GM23338 (cell line): Measurements from ENCODE around the gene STIP1. TPM values are rescaled to one million over a fixed set of nuclear protein-coding genes. Genes with fewer than 3 reads are reported as not detected.
A peak's percentile ranks its signal among the peaks of the same experiment; 100 is the strongest.

ENCODE experiments used
- ATAC-seq: fragments of 200-7000 bp; cut with Tn5 transposase; 3 replicates; pipeline ENCODE4 v1.9.1; 2020
- DNase-seq: peaks from one replicate; pipeline ENCODE4 v3.0.0-alpha.2; 2015; ENCODE audit warnings: low spot score
- H2AFZ ChIP-seq: fragments of 200-600 bp; sonication (generic); 2 replicates; pipeline ENCODE4 v1.8.0; 2016; ENCODE audit warnings: antibody characterized with exemption, mild to moderate bottlenecking, moderate library complexity
- H3F3A ChIP-seq: fragments of 200-600 bp; sonication (generic); replicated peaks from 2 replicates; pipeline ENCODE4 v1.8.0; 2017; ENCODE audit warnings: antibody characterized with exemption, mixed run types, low read depth
- H3K27ac ChIP-seq: fragments of 200-600 bp; sonication (generic); 2 replicates; pipeline ENCODE4 v1.6.1; 2016; ENCODE audit warnings: low read depth
- H3K27me3 ChIP-seq: fragments of 200-600 bp; sonication (generic); 2 replicates; pipeline ENCODE4 v1.8.0; 2016; ENCODE audit warnings: mild to moderate bottlenecking, mixed run types, moderate library complexity; ENCODE audit not compliant: insufficient read depth
- H3K36me3 ChIP-seq: fragments of 200-600 bp; sonication (generic); 2 replicates; pipeline ENCODE4 v1.8.0; 2016; ENCODE audit warnings: mild to moderate bottlenecking; ENCODE audit not compliant: insufficient read depth
- H3K4me1 ChIP-seq: fragments of 200-600 bp; sonication (generic); 2 replicates; pipeline ENCODE4 v1.8.0; 2016; ENCODE audit warnings: mild to moderate bottlenecking, moderate library complexity; ENCODE audit not compliant: insufficient read depth
- H3K4me2 ChIP-seq: fragments of 200-600 bp; sonication (generic); 2 replicates; pipeline ENCODE4 v1.7.1; 2017; ENCODE audit warnings: mixed run types
- H3K4me3 ChIP-seq: fragments of 200-600 bp; sonication (generic); 2 replicates; pipeline ENCODE4 v1.6.1; 2016; ENCODE audit warnings: mixed run types
- H3K79me2 ChIP-seq: fragments of 200-600 bp; sonication (generic); replicated peaks from 2 replicates; pipeline ENCODE4 v1.8.0; 2017; ENCODE audit warnings: mild to moderate bottlenecking; ENCODE audit not compliant: insufficient read depth
- H3K9me2 ChIP-seq: fragments of 200-600 bp; sonication (generic); 2 replicates; pipeline ENCODE4 v1.8.0; 2017; ENCODE audit not compliant: insufficient read depth
- H4K20me1 ChIP-seq: fragments of 200-600 bp; sonication (generic); replicated peaks from 2 replicates; pipeline ENCODE4 v1.8.0; 2017; ENCODE audit warnings: mild to moderate bottlenecking; ENCODE audit not compliant: insufficient read depth
- H3K27ac Mint-ChIP-seq: 2 replicates; pipeline ENCODE4 v1.8.0; 2020; ENCODE audit warnings: inconsistent platforms, mild to moderate bottlenecking, moderate library complexity, mixed read lengths
- H3K27me3 Mint-ChIP-seq: 3 replicates; pipeline ENCODE4 v1.8.0; 2022; ENCODE audit warnings: low read depth, mild to moderate bottlenecking, moderate library complexity, mixed read lengths, inconsistent platforms; ENCODE audit not compliant: insufficient read depth, poor library complexity
- H3K36me3 Mint-ChIP-seq: 3 replicates; pipeline ENCODE4 v1.8.0; 2021; ENCODE audit warnings: low read depth, mild to moderate bottlenecking, inconsistent platforms, moderate library complexity, mixed read lengths
- H3K4me1 Mint-ChIP-seq: 3 replicates; pipeline ENCODE4 v1.8.0; 2020; ENCODE audit warnings: mild to moderate bottlenecking, inconsistent platforms, mixed read lengths
- H3K4me3 Mint-ChIP-seq: 3 replicates; pipeline ENCODE4 v1.8.0; 2021; ENCODE audit warnings: moderate library complexity, mild to moderate bottlenecking, inconsistent platforms, mixed read lengths
- H3K9me3 Mint-ChIP-seq: 3 replicates; pipeline ENCODE4 v1.8.0; 2020; ENCODE audit warnings: moderate library complexity, mild to moderate bottlenecking, inconsistent platforms, mixed read lengths
- CREB1 ChIP-seq: fragments of 250-450 bp; sonication (Bioruptor Pico); IDR thresholded peaks from 2 replicates; pipeline ENCODE4 v1.5.0; 2020; ENCODE audit warnings: low read depth, mild to moderate bottlenecking, moderate library complexity
- EZH2 ChIP-seq: fragments of 200-600 bp; sonication (generic); IDR thresholded peaks from one replicate; pipeline ENCODE4 v1.8.0; 2017; ENCODE audit warnings: antibody characterized with exemption, mild to moderate bottlenecking, low read depth; ENCODE audit not compliant: unreplicated experiment
- EZH2phosphoT487 ChIP-seq: fragments of 200-600 bp; sonication (generic); IDR thresholded peaks from one replicate; pipeline ENCODE4 v1.8.1; 2018; ENCODE audit warnings: antibody characterized with exemption; ENCODE audit not compliant: unreplicated experiment
- JUNB ChIP-seq: IDR thresholded peaks from one replicate; pipeline ENCODE4 v1.6.1; 2016; ENCODE audit warnings: antibody characterized with exemption; ENCODE audit not compliant: unreplicated experiment
- NANOG ChIP-seq: IDR thresholded peaks from 2 replicates; pipeline ENCODE4 v1.6.1; 2016; ENCODE audit warnings: antibody characterized with exemption, borderline replicate concordance
- POLR2AphosphoS5 ChIP-seq: IDR thresholded peaks from 2 replicates; pipeline ENCODE4 v1.6.1; 2016; ENCODE audit warnings: antibody characterized with exemption, low read depth
- REST ChIP-seq: IDR thresholded peaks from one replicate; pipeline ENCODE4 v1.6.1; 2018; ENCODE audit warnings: antibody characterized with exemption; ENCODE audit not compliant: unreplicated experiment
- STAT1 ChIP-seq: IDR thresholded peaks from one replicate; pipeline ENCODE4 v1.6.1; 2016; ENCODE audit warnings: antibody characterized with exemption; ENCODE audit not compliant: unreplicated experiment
- ZNF114 ChIP-seq: fragments of 250-450 bp; sonication (Bioruptor Pico); IDR thresholded peaks from 2 replicates; pipeline ENCODE4 v1.5.0; 2020; ENCODE audit warnings: mild to moderate bottlenecking, moderate library complexity
- ZNF331 ChIP-seq: fragments of 250-450 bp; sonication (Bioruptor Pico); IDR thresholded peaks from 2 replicates; pipeline ENCODE4 v1.5.0; 2020; ENCODE audit warnings: low read depth, mild to moderate bottlenecking, moderate library complexity
- polyA plus RNA-seq: library from polyadenylated mRNA; unstranded; fragments of >200 nt; fragmentation: Nextera tagmentation; extraction: Ambion mirVana; gene quantifications from 2 replicates; pipeline ENCODE4 v1.2.1, GENCODE V29; 2016
- total RNA-seq: library from RNA; depleted of rRNA; stranded (reverse); fragments of >200 nt; shearing (Covaris generic); gene quantifications from 2 replicates; pipeline ENCODE4 v1.2.3, GENCODE V29; 2014
- TF ChIP-seq, protein P1 (sequence below), 2 experiments: fragments of 200-600 bp in 1 of 2; sonication (generic) in 1 of 2; conservative IDR thresholded peaks; 2 replicates each; pipeline versions ENCODE4 v1.5.1 to v1.6.1; 2016 to 2017; ENCODE audit warnings: antibody characterized with exemption in 2 of 2, low read depth in 2 of 2, mild to moderate bottlenecking in 2 of 2, moderate library complexity in 1 of 2
- TF ChIP-seq, protein P2 (sequence below): fragments of 250-450 bp; sonication (Bioruptor Pico); IDR thresholded peaks from 2 replicates; pipeline ENCODE4 v1.5.0; 2020; ENCODE audit warnings: mild to moderate bottlenecking, moderate library complexity
- TF ChIP-seq, protein P3 (sequence below): IDR thresholded peaks from 2 replicates; pipeline ENCODE4 v1.6.1; 2016; ENCODE audit warnings: antibody characterized with exemption

The STIP1 gene
- total and polyA plus RNA-seq, 2 experiments from 2014 or later: 213 to 351 TPM

DNA sequence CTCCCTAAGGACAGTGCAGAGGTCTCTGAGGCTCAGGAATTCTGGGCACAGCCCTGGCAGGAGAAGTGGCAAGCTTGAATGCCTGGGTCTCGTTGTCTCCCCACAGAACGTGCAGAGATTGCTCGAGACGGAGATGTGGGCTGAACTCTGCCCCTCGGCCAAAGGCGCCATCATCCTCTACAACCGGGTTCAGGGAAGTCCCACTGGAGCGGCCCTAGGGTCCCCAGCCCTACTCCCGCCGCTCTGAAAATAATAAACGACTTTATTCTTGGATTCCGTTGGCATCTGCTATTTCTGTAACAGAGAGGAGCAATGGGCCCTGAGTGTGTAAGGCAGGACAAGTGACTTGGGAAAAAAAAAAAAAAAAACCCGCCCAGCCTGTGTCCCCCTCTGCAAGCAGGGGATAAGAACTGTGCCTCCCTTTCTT, 43.8 kb downstream of the STIP1 start:
- no peak for DNase-seq
- Histone ChIP-seq H3K4me2 (peak overlapping the region; percentile 96), H3K4me3 (peak overlapping the region; percentile 94), H4K20me1 (no peaks in the 10 kb centered on the region), H3K36me3 (no peaks in the 10 kb centered on the region), H3K27me3 (peaks cover 23% of the 10 kb centered on the region; the same call in 1 of the 2 replicates), H2AFZ (no peak overlapping the region), H3F3A (peaks cover 13% of the 10 kb centered on the region), H3K9me2 (no peaks in the 10 kb centered on the region), H3K27ac (no peak overlapping the region), H3K4me1 (peaks cover 17% of the 10 kb centered on the region; the same call in 1 of the 2 replicates), H3K79me2 (no peaks in the 10 kb centered on the region; the same call in 1 of the 2 replicates)
- Mint-ChIP-seq H3K4me3 (peak overlapping the region; percentile 83), H3K4me1 (peaks cover 24% of the 10 kb centered on the region; the same call in 2 of the 3 replicates), H3K36me3 (peaks cover 3% of the 10 kb centered on the region; the same call in 1 of the 3 replicates), H3K9me3 (no peaks in the 10 kb centered on the region), H3K27me3 (peaks cover 22% of the 10 kb centered on the region), H3K27ac (peak overlapping the region; percentile 67)
- ATAC-seq: no peak
- TF ChIP-seq, protein P1, sequence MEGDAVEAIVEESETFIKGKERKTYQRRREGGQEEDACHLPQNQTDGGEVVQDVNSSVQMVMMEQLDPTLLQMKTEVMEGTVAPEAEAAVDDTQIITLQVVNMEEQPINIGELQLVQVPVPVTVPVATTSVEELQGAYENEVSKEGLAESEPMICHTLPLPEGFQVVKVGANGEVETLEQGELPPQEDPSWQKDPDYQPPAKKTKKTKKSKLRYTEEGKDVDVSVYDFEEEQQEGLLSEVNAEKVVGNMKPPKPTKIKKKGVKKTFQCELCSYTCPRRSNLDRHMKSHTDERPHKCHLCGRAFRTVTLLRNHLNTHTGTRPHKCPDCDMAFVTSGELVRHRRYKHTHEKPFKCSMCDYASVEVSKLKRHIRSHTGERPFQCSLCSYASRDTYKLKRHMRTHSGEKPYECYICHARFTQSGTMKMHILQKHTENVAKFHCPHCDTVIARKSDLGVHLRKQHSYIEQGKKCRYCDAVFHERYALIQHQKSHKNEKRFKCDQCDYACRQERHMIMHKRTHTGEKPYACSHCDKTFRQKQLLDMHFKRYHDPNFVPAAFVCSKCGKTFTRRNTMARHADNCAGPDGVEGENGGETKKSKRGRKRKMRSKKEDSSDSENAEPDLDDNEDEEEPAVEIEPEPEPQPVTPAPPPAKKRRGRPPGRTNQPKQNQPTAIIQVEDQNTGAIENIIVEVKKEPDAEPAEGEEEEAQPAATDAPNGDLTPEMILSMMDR (conservative IDR thresholded peaks at IDR 0.05; ENCODE audit: low read depth in 2 of 2): no peak
- TF ChIP-seq CREB1 (CRISPR knock-in tag): no peak
- TF ChIP-seq, protein P2, sequence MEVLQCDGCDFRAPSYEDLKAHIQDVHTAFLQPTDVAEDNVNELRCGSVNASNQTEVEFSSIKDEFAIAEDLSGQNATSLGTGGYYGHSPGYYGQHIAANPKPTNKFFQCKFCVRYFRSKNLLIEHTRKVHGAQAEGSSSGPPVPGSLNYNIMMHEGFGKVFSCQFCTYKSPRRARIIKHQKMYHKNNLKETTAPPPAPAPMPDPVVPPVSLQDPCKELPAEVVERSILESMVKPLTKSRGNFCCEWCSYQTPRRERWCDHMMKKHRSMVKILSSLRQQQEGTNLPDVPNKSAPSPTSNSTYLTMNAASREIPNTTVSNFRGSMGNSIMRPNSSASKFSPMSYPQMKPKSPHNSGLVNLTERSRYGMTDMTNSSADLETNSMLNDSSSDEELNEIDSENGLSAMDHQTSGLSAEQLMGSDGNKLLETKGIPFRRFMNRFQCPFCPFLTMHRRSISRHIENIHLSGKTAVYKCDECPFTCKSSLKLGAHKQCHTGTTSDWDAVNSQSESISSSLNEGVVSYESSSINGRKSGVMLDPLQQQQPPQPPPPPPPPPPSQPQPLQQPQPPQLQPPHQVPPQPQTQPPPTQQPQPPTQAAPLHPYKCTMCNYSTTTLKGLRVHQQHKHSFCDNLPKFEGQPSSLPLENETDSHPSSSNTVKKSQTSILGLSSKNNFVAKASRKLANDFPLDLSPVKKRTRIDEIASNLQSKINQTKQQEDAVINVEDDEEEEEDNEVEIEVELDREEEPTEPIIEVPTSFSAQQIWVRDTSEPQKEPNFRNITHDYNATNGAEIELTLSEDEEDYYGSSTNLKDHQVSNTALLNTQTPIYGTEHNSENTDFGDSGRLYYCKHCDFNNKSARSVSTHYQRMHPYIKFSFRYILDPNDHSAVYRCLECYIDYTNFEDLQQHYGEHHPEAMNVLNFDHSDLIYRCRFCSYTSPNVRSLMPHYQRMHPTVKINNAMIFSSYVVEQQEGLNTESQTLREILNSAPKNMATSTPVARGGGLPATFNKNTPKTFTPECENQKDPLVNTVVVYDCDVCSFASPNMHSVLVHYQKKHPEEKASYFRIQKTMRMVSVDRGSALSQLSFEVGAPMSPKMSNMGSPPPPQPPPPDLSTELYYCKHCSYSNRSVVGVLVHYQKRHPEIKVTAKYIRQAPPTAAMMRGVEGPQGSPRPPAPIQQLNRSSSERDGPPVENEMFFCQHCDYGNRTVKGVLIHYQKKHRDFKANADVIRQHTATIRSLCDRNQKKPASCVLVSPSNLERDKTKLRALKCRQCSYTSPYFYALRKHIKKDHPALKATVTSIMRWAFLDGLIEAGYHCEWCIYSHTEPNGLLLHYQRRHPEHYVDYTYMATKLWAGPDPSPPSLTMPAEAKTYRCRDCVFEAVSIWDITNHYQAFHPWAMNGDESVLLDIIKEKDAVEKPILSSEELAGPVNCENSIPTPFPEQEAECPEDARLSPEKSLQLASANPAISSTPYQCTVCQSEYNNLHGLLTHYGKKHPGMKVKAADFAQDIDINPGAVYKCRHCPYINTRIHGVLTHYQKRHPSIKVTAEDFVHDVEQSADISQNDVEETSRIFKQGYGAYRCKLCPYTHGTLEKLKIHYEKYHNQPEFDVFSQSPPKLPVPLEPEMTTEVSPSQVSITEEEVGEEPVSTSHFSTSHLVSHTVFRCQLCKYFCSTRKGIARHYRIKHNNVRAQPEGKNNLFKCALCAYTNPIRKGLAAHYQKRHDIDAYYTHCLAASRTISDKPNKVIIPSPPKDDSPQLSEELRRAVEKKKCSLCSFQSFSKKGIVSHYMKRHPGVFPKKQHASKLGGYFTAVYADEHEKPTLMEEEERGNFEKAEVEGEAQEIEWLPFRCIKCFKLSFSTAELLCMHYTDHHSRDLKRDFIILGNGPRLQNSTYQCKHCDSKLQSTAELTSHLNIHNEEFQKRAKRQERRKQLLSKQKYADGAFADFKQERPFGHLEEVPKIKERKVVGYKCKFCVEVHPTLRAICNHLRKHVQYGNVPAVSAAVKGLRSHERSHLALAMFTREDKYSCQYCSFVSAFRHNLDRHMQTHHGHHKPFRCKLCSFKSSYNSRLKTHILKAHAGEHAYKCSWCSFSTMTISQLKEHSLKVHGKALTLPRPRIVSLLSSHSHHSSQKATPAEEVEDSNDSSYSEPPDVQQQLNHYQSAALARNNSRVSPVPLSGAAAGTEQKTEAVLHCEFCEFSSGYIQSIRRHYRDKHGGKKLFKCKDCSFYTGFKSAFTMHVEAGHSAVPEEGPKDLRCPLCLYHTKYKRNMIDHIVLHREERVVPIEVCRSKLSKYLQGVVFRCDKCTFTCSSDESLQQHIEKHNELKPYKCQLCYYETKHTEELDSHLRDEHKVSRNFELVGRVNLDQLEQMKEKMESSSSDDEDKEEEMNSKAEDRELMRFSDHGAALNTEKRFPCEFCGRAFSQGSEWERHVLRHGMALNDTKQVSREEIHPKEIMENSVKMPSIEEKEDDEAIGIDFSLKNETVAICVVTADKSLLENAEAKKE (CRISPR knock-in tag): no peak
- no peak for TF ChIP-seq ZNF114 (CRISPR knock-in tag)
- no peak for TF ChIP-seq REST
- TF ChIP-seq, protein P3, sequence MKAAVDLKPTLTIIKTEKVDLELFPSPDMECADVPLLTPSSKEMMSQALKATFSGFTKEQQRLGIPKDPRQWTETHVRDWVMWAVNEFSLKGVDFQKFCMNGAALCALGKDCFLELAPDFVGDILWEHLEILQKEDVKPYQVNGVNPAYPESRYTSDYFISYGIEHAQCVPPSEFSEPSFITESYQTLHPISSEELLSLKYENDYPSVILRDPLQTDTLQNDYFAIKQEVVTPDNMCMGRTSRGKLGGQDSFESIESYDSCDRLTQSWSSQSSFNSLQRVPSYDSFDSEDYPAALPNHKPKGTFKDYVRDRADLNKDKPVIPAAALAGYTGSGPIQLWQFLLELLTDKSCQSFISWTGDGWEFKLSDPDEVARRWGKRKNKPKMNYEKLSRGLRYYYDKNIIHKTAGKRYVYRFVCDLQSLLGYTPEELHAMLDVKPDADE: no peak
- no peak for TF ChIP-seq EZH2
- no peak for TF ChIP-seq POLR2AphosphoS5
- TF ChIP-seq STAT1: no peak
- TF ChIP-seq JUNB: no peak
- no peak for TF ChIP-seq NANOG
- TF ChIP-seq EZH2phosphoT487: no peak
- no peak for TF ChIP-seq ZNF331 (CRISPR knock-in tag)
